H9 (cell line): Measurements from ENCODE around the gene SLC35D3. TPM values are rescaled to one million over a fixed set of nuclear protein-coding genes. Genes with fewer than 3 reads are reported as not detected.

ENCODE experiments used
- DNase-seq: peaks from one replicate; pipeline ENCODE4 v3.0.0-alpha.2; 2017
- H2AFZ ChIP-seq: one replicate; pipeline ENCODE4 v1.6.1; 2013; ENCODE audit warnings: mild to moderate bottlenecking, low read length, control low read depth, moderate library complexity
- H2AK5ac ChIP-seq: 2 replicates; pipeline ENCODE4 v1.6.1; 2013; ENCODE audit warnings: low read length, control low read depth, mixed read lengths; ENCODE audit not compliant: insufficient read length
- H2BK120ac ChIP-seq: one replicate; pipeline ENCODE4 v1.6.1; 2013; ENCODE audit warnings: low read depth, mild to moderate bottlenecking, low read length, control low read depth, inconsistent platforms; ENCODE audit not compliant: poor library complexity, severe bottlenecking
- H2BK12ac ChIP-seq: 2 replicates; pipeline ENCODE4 v1.6.1; 2013; ENCODE audit warnings: low read length, control low read depth, mixed read lengths, low read depth; ENCODE audit not compliant: insufficient read length
- H2BK15ac ChIP-seq: 2 replicates; pipeline ENCODE4 v1.6.1; 2013; ENCODE audit warnings: low read depth, low read length, control low read depth
- H2BK20ac ChIP-seq: one replicate; pipeline ENCODE4 v1.6.1; 2013; ENCODE audit warnings: low read depth, mild to moderate bottlenecking, low read length, control low read depth, inconsistent platforms; ENCODE audit not compliant: poor library complexity, severe bottlenecking
- H2BK5ac ChIP-seq: 2 replicates; pipeline ENCODE4 v1.6.1; 2013; ENCODE audit warnings: low read length, control low read depth, mixed read lengths; ENCODE audit not compliant: insufficient read length
- H3K14ac ChIP-seq: 2 replicates; pipeline ENCODE4 v1.6.1; 2013; ENCODE audit warnings: low read length, control low read depth; ENCODE audit not compliant: insufficient read depth
- H3K18ac ChIP-seq: 2 replicates; pipeline ENCODE4 v1.6.1; 2013; ENCODE audit warnings: low read depth, mild to moderate bottlenecking, mixed read lengths, low read length, control low read depth; ENCODE audit not compliant: insufficient read length
- H3K23ac ChIP-seq: 2 replicates; pipeline ENCODE4 v1.6.1; 2013; ENCODE audit warnings: low read length, control low read depth, mixed read lengths, low read depth; ENCODE audit not compliant: insufficient read length
- H3K23me2 ChIP-seq: 2 replicates; pipeline ENCODE4 v1.6.1; 2013; ENCODE audit warnings: low read depth, mild to moderate bottlenecking, mixed read lengths, low read length, control low read depth; ENCODE audit not compliant: insufficient read length, poor library complexity, severe bottlenecking
- H3K27ac ChIP-seq: 2 replicates; pipeline ENCODE4 v1.5.1; 2013; ENCODE audit warnings: low read length, control low read depth, mixed read lengths, low read depth; ENCODE audit not compliant: insufficient read length
- H3K27me3 ChIP-seq: 2 replicates; pipeline ENCODE4 v1.6.1; 2013; ENCODE audit warnings: low read length, control low read depth, inconsistent platforms; ENCODE audit not compliant: insufficient read depth
- H3K4ac ChIP-seq: 2 replicates; pipeline ENCODE4 v1.6.1; 2013; ENCODE audit warnings: low read depth, mild to moderate bottlenecking, control low read depth, inconsistent platforms, low read length, moderate library complexity
- H3K4me1 ChIP-seq: 2 replicates; pipeline ENCODE4 v1.6.1; 2013; ENCODE audit warnings: low read length, control low read depth, inconsistent platforms; ENCODE audit not compliant: insufficient read depth
- H3K4me2 ChIP-seq: 2 replicates; pipeline ENCODE4 v1.6.1; 2013; ENCODE audit warnings: low read length, control low read depth, mixed read lengths; ENCODE audit not compliant: insufficient read length, insufficient read depth
- H3K56ac ChIP-seq: 2 replicates; pipeline ENCODE4 v1.6.1; 2013; ENCODE audit warnings: low read depth, mild to moderate bottlenecking, mixed read lengths, low read length, control low read depth; ENCODE audit not compliant: insufficient read length
- H3K79me1 ChIP-seq: 2 replicates; pipeline ENCODE4 v1.6.1; 2013; ENCODE audit warnings: low read depth, mild to moderate bottlenecking, moderate library complexity, low read length, control low read depth, inconsistent platforms; ENCODE audit not compliant: insufficient read depth, poor library complexity, severe bottlenecking
- H3K79me2 ChIP-seq: 2 replicates; pipeline ENCODE4 v1.6.1; 2013; ENCODE audit warnings: low read length, control low read depth, inconsistent platforms; ENCODE audit not compliant: insufficient read depth
- H3K9ac ChIP-seq: 2 replicates; pipeline ENCODE4 v1.6.1; 2013; ENCODE audit warnings: low read length, control low read depth, mixed read lengths; ENCODE audit not compliant: insufficient read length; ENCODE audit errors: extremely low read depth
- H3K9me3 ChIP-seq: one replicate; pipeline ENCODE4 v1.6.1; 2013; ENCODE audit warnings: low read depth, low read length, inconsistent platforms; ENCODE audit not compliant: control insufficient read depth
- H3T11ph ChIP-seq: one replicate; pipeline ENCODE4 v1.6.1; 2013; ENCODE audit warnings: mild to moderate bottlenecking, low read length, control low read depth, inconsistent platforms
- H4K20me1 ChIP-seq: one replicate; pipeline ENCODE4 v1.6.1; 2013; ENCODE audit not compliant: control insufficient read depth, insufficient read length, insufficient read depth
- H4K5ac ChIP-seq: 2 replicates; pipeline ENCODE4 v1.6.1; 2013; ENCODE audit warnings: low read depth, mild to moderate bottlenecking, mixed read lengths, low read length, control low read depth; ENCODE audit not compliant: insufficient read length
- H4K8ac ChIP-seq: replicated peaks from 2 replicates; pipeline ENCODE4 v1.6.1; 2013; ENCODE audit warnings: low read length, control low read depth, mixed read lengths, low read depth; ENCODE audit not compliant: insufficient read length
- H4K91ac ChIP-seq: 2 replicates; pipeline ENCODE4 v1.6.1; 2013; ENCODE audit warnings: low read depth, mild to moderate bottlenecking, moderate library complexity, mixed read lengths, low read length, control low read depth; ENCODE audit not compliant: insufficient read length
- H3K27ac Mint-ChIP-seq, 3 experiments: 2 replicates in 2 of 3; 3 replicates in 1 of 3; pipeline ENCODE4 v1.8.0; 2020 to 2021; ENCODE audit warnings: mixed read lengths in 3 of 3, mild to moderate bottlenecking in 1 of 3, moderate library complexity in 1 of 3
- H3K27me3 Mint-ChIP-seq: 2 replicates; pipeline ENCODE4 v1.8.0; 2021; ENCODE audit warnings: low read depth, mild to moderate bottlenecking, moderate library complexity, mixed read lengths
- H3K36me3 Mint-ChIP-seq, 3 experiments: 2 replicates in 2 of 3; 3 replicates in 1 of 3; pipeline ENCODE4 v1.8.0; 2020 to 2021; ENCODE audit warnings: low read depth in 3 of 3, mixed read lengths in 3 of 3; ENCODE audit not compliant: insufficient read depth in 1 of 3
- H3K4me1 Mint-ChIP-seq, 2 experiments: 2 replicates each; pipeline ENCODE4 v1.8.0; 2020; ENCODE audit warnings: mixed read lengths in 2 of 2
- H3K4me3 Mint-ChIP-seq, 2 experiments: 2 replicates in 1 of 2; 3 replicates in 1 of 2; pipeline ENCODE4 v1.8.0; 2020 to 2021; ENCODE audit warnings: mild to moderate bottlenecking in 2 of 2, mixed read lengths in 2 of 2, moderate library complexity in 1 of 2
- H3K9me3 Mint-ChIP-seq, 2 experiments: 2 replicates in 1 of 2; 3 replicates in 1 of 2; pipeline ENCODE4 v1.8.0; 2020; ENCODE audit warnings: mild to moderate bottlenecking in 2 of 2, mixed read lengths in 2 of 2, moderate library complexity in 1 of 2
- WGBS: extraction: QIAGEN DNeasy Blood & Tissue Kit; methylation state at CpG from one replicate; pipeline ENCODE4 v1.1.7; 2013; ENCODE audit warnings: missing lambda C conversion rate, low lambda C conversion rate, mixed read lengths; ENCODE audit not compliant: insufficient read length; ENCODE audit errors: extremely low coverage; 5-methylcytosine and 5-hydroxymethylcytosine counted together
- total RNA-seq: library from RNA; stranded (reverse); gene quantifications from 2 replicates; pipeline ENCODE4 v1.2.1, GENCODE V29; 2021
- TF ChIP-seq, protein P1 (sequence below): fragments of 200-600 bp; sonication (generic); conservative IDR thresholded peaks from 3 replicates; pipeline ENCODE4 v1.8.0; 2021; ENCODE audit warnings: antibody characterized with exemption, mild to moderate bottlenecking

Gene SLC35D3
- total RNA-seq, 1 experiment from 2014 or later: 0.17 TPM

DNA sequence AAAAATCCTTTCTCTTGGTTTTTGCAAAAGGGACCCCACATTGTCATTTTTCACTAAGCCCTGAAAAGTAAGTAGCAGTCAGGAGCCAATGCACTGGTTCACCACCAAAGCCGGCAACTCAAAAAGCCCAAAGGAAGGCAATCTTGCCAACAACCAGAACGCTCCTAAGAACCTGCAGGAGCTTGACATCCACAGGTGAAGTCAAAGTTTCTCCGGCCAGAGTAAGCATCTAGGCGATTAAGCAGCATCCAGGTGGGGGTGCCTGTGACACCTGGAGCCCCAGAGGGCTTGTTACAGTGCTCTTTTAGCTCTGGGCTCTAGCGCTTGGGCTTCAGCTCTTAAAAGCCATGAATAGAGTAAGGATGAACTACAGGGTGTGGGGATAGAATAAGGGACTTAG, 36.1 kb downstream of the SLC35D3 start:
- Histone ChIP-seq H4K8ac (no peak overlapping the region), H3K4ac (no peak overlapping the region), H3K9me3 (no peaks in the 10 kb centered on the region), H3K18ac (no peak overlapping the region), H3K4me2 (no peak overlapping the region), H2BK12ac (no peak overlapping the region), H3K27ac (peak overlapping the region; percentile 41), H2BK15ac (no peak overlapping the region), H2BK5ac (no peak overlapping the region), H4K20me1 (no peaks in the 10 kb centered on the region), H3K23me2 (no peaks in the 10 kb centered on the region), H3K14ac (no peak overlapping the region), H2AK5ac (no peak overlapping the region), H3T11ph (no peak overlapping the region), H2AFZ (no peak overlapping the region), H3K9ac (no peak overlapping the region), H3K79me2 (no peaks in the 10 kb centered on the region), H3K23ac (no peak overlapping the region), H3K27me3 (no peaks in the 10 kb centered on the region), H3K4me1 (peaks cover 14% of the 10 kb centered on the region), H4K5ac (no peak overlapping the region), H2BK120ac (no peak overlapping the region), H3K79me1 (no peaks in the 10 kb centered on the region), H4K91ac (no peak overlapping the region), H3K56ac (no peak overlapping the region), H2BK20ac (no peak overlapping the region)
- Mint-ChIP-seq H3K27me3 (peaks cover 5% of the 10 kb centered on the region; the same call in 1 of the 2 replicates), H3K27ac (peak overlapping the region; percentile 63 to 97 (median 79); a peak in 4 of 7 replicates), H3K4me1 (peaks cover 55 to 56% of the 10 kb centered on the region in 2 experiments), H3K36me3 (no peaks in the 10 kb centered on the region), H3K4me3 (no peak overlapping the region; a peak in 1 of 5 replicates), H3K9me3 (no peaks in the 10 kb centered on the region)
- DNase-seq: peak; percentile 49
- TF ChIP-seq, protein P1, sequence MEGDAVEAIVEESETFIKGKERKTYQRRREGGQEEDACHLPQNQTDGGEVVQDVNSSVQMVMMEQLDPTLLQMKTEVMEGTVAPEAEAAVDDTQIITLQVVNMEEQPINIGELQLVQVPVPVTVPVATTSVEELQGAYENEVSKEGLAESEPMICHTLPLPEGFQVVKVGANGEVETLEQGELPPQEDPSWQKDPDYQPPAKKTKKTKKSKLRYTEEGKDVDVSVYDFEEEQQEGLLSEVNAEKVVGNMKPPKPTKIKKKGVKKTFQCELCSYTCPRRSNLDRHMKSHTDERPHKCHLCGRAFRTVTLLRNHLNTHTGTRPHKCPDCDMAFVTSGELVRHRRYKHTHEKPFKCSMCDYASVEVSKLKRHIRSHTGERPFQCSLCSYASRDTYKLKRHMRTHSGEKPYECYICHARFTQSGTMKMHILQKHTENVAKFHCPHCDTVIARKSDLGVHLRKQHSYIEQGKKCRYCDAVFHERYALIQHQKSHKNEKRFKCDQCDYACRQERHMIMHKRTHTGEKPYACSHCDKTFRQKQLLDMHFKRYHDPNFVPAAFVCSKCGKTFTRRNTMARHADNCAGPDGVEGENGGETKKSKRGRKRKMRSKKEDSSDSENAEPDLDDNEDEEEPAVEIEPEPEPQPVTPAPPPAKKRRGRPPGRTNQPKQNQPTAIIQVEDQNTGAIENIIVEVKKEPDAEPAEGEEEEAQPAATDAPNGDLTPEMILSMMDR: no peak
- WGBS: no CpG with 5 or more reads among the region's 5 CpGs
